HG03039 (cell line): ENCODE data around the gene INTS11.

Experiments used
- ATAC-seq: cut with Tn5 transposase; IDR thresholded peaks from one replicate; pipeline ENCODE4 v1.9.1; 2021; ENCODE audit warnings: mild to moderate bottlenecking, moderate library complexity; ENCODE audit not compliant: unreplicated experiment

The INTS11 gene

DNA sequence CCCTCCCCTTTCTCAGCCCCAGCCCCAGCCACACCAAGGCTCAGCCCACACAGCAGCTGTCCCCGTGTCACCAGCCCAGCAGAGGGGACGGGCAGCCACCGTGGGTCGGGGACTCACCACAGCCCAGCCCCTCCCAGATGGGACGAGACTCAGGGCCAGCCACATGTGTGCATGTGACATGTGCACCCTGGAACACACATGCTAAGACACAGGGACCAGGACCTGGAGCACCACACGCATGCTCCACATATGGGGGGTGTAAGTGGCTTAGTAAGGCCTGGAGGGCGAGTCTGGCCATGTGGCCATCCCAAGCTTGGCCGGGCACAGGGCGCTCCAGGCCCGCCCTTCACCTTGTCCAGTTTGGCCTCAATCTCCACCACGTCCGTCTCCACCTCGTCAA, 20.7 kb downstream of the INTS11 start:
- ATAC-seq, result no peak

DNA sequence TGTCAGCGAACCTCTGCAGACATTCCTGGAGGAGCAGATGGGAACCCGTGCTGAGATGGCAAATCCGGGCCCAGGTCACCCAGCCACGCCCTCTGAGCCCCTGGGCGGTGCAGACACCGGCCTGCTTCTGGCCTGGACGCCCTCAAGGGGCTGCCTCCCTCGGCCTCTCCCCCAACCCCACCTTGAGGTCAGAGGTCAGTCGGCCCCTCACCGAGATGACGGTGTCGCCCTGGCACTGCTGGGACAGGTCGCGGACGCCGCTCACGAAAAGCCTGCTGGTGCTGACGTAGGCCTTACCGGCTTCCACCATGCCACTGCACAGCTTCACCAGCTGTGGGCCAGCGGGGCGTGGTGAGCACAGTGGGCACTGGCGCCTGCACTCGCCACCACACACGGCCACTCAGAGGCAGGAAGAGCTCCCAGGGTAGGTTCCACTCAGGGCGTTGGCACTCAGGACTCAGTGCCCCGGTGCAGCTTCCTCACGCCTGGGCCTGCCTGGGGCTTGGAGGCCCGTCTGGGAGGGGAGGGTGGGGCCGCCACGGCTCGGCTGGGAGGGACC, 21.4 kb downstream of the INTS11 start:
- ATAC-seq, result no peak

- no peak for ATAC-seq
Measured at GRCh38 chr1:1302006-1302430, 22.4 kb downstream of the INTS11 start.

GRCh38 chr1:1300352-1300739, 24.1 kb downstream of the INTS11 start:
- ATAC-seq, result no peak

- no peak for ATAC-seq
Measured at GRCh38 chr1:1299686-1300351, 24.6 kb downstream of the INTS11 start.

GRCh38 chr1:1298861-1299685, 25.4 kb downstream of the INTS11 start:
- no peak for ATAC-seq

DNA sequence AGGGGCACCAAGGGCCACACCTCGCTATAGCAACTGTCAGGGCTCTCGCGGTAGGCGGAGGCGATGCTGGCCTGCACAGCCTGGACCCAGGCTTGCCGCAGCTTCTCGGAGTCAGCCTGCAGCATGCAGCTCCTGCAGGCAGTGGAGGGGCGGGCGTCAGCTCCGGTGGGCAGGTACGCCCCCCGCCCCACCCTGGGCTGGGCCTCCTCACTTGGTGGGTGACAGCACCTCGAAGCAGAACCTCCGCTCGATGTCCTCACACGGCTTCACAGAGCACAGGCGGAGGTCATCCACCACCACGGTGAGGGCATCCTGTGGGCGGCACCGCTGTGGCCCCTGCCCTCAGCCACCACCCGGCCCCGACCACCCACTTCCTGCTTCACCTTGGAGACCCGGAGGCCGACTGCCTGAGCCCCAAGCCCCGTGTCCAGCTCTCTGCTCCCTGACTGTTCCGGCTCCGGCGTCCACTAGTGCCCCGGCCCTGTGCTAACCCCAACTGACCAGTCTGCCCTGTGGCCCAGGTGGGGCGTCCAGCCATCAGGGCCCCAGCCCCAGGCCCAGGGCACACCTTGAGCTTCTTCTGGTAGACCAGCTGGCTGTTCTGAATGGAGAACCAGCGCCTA, 26.5 kb downstream of the INTS11 start:
- ATAC-seq, result no peak

DNA sequence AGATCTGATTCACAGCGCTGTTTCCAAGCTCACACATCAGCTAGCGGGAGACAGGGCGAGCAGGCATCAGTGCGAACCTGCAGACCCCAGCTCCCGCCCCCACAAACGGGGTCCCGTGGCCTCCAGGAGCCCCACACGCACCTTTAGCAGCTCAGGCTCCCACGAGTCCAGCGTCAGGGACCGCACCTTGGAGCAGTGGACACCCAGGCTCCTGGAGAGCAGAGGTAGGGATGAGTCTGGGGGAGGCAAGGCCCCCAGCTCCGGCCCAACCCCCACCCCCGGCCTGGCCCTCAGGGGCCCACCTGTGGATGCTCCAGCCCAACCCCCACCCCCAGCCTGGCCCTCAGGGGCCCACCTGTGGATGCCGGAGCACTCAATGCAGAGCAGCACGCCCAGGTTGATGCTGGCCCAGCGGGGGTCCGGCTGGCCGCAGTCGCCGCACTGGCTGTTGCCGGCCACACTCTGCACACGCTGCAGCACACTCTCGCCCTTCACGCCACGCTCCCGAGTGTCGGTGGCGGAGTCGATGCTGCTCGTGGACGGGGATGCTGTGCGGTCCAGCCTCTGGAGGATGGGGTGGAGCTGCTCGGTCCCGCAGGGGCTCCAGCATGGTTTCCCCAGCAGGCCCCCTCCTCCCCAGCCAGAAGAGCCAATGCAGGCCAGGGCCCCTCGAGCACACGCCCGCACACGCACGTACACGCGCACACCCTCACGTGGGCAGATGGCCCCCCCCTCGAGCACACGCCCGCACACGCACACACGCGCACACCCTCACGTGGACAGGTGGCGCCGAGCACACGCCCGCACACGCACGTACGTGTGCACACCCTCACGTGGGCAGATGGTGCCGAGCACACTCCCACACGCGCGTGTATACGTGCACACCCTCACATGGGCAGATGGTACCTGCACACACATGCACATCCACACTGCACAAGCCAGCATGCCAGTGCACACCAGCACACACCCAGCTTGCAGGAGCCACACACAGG, 28.1 kb downstream of the INTS11 start:
- ATAC-seq, result no peak

DNA sequence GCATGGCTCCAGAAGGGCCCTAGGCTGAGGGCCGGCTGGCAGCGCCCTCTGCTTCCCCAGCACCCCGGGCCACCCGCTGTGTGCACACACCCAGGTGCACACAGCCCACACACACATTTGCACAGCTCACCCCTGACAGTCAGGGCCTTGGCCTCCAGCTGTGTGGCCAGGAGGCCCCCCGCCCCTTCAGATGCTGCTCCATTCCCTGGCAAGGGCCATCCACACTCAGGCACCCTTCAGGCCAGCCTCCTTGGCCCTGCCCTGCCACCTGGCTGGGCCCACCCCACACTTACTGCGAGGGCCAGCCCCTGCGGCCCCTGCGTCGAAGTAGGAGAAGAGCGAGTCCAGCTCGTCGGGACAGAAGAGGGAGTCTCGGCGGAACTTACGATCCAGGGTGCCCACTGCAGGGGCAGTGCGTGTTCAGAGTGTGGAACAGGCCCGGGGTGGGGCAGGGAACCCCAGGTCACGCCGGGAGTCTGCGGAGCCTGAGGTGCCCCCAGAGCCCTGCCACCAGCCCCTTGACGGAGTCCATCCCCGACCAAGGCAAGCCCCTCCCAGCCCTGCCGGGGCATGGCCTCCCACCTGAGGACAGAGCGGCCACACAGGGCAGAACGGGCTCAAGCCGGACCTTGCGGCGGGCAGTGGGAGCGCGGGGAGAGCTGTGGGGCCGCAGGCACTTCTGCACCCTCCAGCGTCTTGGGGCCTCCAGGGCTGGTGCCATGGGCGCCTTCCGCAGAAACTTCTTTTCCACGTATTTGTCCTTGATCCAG, 29.1 kb downstream of the INTS11 start:
- no peak for ATAC-seq

- no peak for ATAC-seq
Measured at GRCh38 chr1:1294250-1294890, 30.1 kb downstream of the INTS11 start.

DNA sequence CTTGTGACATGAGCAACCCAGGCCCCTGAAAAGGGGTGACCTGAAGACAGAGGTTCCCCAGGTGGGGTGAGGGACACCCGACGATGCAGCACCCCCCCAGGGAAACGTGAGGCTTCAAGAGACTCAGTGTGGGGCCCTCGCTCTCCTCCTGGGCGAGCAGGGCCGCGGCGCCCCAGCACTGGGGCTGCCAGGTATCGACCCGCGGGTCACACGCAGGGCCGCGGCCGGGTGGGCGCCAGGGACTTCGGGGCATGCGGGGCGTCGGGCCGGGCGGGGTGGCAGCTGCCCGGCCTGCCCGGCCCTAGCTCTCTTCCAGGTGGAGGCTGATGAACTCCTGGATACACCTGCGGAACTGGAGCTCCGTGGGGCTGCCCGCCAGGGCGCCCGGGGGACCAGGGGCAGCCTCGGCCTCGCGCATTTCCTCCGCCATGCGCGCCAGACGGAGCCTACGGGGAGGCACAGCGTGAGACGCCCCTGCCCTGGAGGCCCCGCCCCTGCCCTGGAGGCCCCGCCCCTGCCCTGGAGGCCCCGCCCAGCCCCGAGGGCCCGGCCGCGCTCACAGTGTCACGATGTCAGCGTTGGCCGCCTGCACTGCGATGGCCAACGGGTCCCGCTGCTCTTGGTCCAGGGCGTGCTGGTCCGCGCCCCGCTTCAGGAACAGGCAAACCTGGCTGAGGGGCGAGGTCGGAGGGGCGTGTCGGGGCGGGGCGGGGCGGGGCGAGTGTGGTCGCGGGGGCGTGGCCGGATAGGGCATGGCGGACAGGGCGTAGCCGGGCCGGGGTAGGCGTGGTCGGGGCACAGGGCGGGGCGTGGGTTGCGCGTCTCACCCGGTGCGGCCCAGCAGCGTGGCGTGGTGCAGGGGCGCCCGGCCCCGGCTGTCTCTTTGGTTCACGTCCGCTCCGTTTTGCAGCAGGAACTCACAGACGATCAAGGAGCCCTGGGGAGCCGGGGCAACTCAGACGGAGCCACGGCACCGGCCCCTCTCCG, 30.9 kb downstream of the INTS11 start:
- ATAC-seq, result no peak

GRCh38 chr1:1292851-1293250, 31.6 kb downstream of the INTS11 start:
- ATAC-seq, result no peak

GRCh38 chr1:1292442-1292779, 32.0 kb downstream of the INTS11 start:
- ATAC-seq, result no peak

- no peak for ATAC-seq
Measured at GRCh38 chr1:1291548-1292441, 32.7 kb downstream of the INTS11 start.

GRCh38 chr1:1291023-1291528, 33.4 kb downstream of the INTS11 start:
- no peak for ATAC-seq

DNA sequence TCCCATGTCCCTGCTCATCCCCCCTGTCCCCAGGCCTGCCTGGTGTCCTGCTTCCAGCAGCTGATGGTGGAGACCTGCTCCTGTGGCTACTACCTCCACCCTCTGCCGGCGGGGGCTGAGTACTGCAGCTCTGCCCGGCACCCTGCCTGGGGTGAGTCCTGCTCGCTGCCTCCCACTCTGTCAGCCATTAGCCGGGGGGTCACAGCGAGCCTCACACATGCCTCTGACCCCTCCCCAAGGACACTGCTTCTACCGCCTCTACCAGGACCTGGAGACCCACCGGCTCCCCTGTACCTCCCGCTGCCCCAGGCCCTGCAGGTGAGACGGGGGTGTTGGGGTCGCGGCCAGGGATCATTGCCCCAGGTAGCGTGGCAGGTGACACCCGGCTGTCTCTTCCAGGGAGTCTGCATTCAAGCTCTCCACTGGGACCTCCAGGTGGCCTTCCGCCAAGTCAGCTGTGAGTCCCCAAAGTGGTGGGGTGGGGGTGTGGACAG, 34.2 kb downstream of the INTS11 start:
- no peak for ATAC-seq
